Left renal pelvis (tissue), 4 donors: Measurements from ENCODE around the gene ATP11A. TPM values are rescaled to one million over a fixed set of nuclear protein-coding genes. Genes with fewer than 3 reads are reported as not detected.
"Not testable (repeated sequence)": the region's sequence is repeated elsewhere in the genome, so short reads cannot be mapped to it uniquely, and the experiment has no call there.

Experiments
- DNase-seq, 4 donors: peaks; one replicate each; pipeline ENCODE4 v3.0.0-alpha.2; 2013; ENCODE audit warnings: low read depth in 4 of 4, low spot score in 3 of 4
- polyA plus RNA-seq, 4 donors: library from polyadenylated mRNA; unstranded; fragments of 120-200 nt; gene quantifications; one replicate each; pipeline ENCODE4 v1.2.1, GENCODE V29; 2013; ENCODE audit not compliant: insufficient read length in 4 of 4

Gene ATP11A
- polyA plus RNA-seq, 4 donors, result 26.6 to 49.9 (median 46.8) TPM

GRCh38 chr13:112845511-112846144 lies 155.8 kb downstream of the ATP11A start:
- DNase-seq, result no peak

- DNase-seq, result no peak
These were observed 156.7 kb downstream of the ATP11A start for GRCh38 chr13:112846411-112847115.

GRCh38 chr13:112849500-112849899 lies 159.7 kb downstream of the ATP11A start:
- DNase-seq, result no peak

GRCh38 chr13:112850273-112850672 lies 160.4 kb downstream of the ATP11A start:
- no peak for DNase-seq

GRCh38 chr13:112851107-112852038 lies 161.5 kb downstream of the ATP11A start:
- DNase-seq, result no peak

GRCh38 chr13:112852392-112852791 lies 162.6 kb downstream of the ATP11A start:
- no peak for DNase-seq

- DNase-seq, result no peak
These were observed 163.0 kb downstream of the ATP11A start for GRCh38 chr13:112852808-112853207.

- no peak for DNase-seq
These were observed 164.5 kb downstream of the ATP11A start for GRCh38 chr13:112854321-112854720.

GRCh38 chr13:112855859-112856258 lies 166.0 kb downstream of the ATP11A start:
- DNase-seq, result no peak

GRCh38 chr13:112857914-112858490 lies 168.2 kb downstream of the ATP11A start:
- no peak for DNase-seq

- DNase-seq, result no peak
These were observed 169.4 kb downstream of the ATP11A start for GRCh38 chr13:112859128-112859816.

GRCh38 chr13:112859817-112860190 lies 170.0 kb downstream of the ATP11A start:
- no peak for DNase-seq

- DNase-seq, result no peak
These were observed 172.2 kb downstream of the ATP11A start for GRCh38 chr13:112861876-112862615.

GRCh38 chr13:112863356-112863755 lies 173.5 kb downstream of the ATP11A start:
- not testable (repeated sequence) for DNase-seq

- not testable (repeated sequence) for DNase-seq
These were observed 175.6 kb downstream of the ATP11A start for GRCh38 chr13:112865478-112865877.

GRCh38 chr13:112867301-112867711 lies 177.5 kb downstream of the ATP11A start:
- DNase-seq, result no peak

- no peak for DNase-seq
These were observed 178.5 kb downstream of the ATP11A start for GRCh38 chr13:112868308-112868707.

- DNase-seq, result no peak
These were observed 179.6 kb downstream of the ATP11A start for GRCh38 chr13:112869202-112870050.

GRCh38 chr13:112870051-112870331 lies 180.2 kb downstream of the ATP11A start:
- no peak for DNase-seq
